ENCODE results near the gene POLDIP3. TPM values are rescaled to one million over a fixed set of nuclear protein-coding genes. Genes with fewer than 3 reads are reported as not detected.
A peak's percentile ranks its signal among the peaks of the same experiment; 100 is the strongest.

The POLDIP3 gene
- total RNA-seq, 1 experiment from 2014 or later = 67.6 TPM

- no peak for TF ChIP-seq POLR2AphosphoS5 (IDR thresholded peaks at IDR 0.05; ENCODE audit: low read depth, low read length)
- no peak for TF ChIP-seq ZFX (IDR thresholded peaks at IDR 0.05)
- TF ChIP-seq, protein P1, sequence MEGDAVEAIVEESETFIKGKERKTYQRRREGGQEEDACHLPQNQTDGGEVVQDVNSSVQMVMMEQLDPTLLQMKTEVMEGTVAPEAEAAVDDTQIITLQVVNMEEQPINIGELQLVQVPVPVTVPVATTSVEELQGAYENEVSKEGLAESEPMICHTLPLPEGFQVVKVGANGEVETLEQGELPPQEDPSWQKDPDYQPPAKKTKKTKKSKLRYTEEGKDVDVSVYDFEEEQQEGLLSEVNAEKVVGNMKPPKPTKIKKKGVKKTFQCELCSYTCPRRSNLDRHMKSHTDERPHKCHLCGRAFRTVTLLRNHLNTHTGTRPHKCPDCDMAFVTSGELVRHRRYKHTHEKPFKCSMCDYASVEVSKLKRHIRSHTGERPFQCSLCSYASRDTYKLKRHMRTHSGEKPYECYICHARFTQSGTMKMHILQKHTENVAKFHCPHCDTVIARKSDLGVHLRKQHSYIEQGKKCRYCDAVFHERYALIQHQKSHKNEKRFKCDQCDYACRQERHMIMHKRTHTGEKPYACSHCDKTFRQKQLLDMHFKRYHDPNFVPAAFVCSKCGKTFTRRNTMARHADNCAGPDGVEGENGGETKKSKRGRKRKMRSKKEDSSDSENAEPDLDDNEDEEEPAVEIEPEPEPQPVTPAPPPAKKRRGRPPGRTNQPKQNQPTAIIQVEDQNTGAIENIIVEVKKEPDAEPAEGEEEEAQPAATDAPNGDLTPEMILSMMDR (IDR thresholded peaks at IDR 0.05 in 2 of 3, conservative IDR thresholded peaks at IDR 0.05 in 1 of 3; ENCODE audit: borderline replicate concordance in 1 of 3, insufficient read depth in 1 of 3, low read depth in 2 of 3, low read length in 2 of 3) = peak in 2 of 3 experiments; percentile 46 to 51; a peak in 4 of 6 replicates
- no peak for TF ChIP-seq SRF (IDR thresholded peaks at IDR 0.05; ENCODE audit: low read depth)
- TF ChIP-seq CEBPB (IDR thresholded peaks at IDR 0.05; ENCODE audit: low read depth) = no peak
- TF ChIP-seq, protein P2, sequence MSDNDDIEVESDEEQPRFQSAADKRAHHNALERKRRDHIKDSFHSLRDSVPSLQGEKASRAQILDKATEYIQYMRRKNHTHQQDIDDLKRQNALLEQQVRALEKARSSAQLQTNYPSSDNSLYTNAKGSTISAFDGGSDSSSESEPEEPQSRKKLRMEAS (IDR thresholded peaks at IDR 0.05) = no peak
- no peak for TF ChIP-seq CBX3 (IDR thresholded peaks at IDR 0.05; ENCODE audit: low read depth)
- Histone ChIP-seq H3K4me2 (ENCODE audit: low read length) (no peak overlapping the region), H3K27me3 (ENCODE audit: insufficient read depth, low read length) (no peaks in the 10 kb centered on the region), H3K4me3 (replicated peaks in 1 of 2; ENCODE audit: low read depth in 1 of 2, low read length in 2 of 2) (no peak overlapping the region), H3K9ac (ENCODE audit: low read length) (no peak overlapping the region), H3K9me2 (ENCODE audit: insufficient read depth) (no peaks in the 10 kb centered on the region), H3K36me3 (ENCODE audit: control insufficient read depth in 1 of 2, insufficient read depth in 2 of 2, low read length in 2 of 2) (peaks cover 16 to 24% of the 10 kb centered on the region in 2 experiments; a peak in 3 of 4 replicates), H3K27ac (ENCODE audit: low read depth, low read length) (no peak overlapping the region), H4K20me1 (ENCODE audit: insufficient read depth) (no peaks in the 10 kb centered on the region), H2AFZ (ENCODE audit: low read depth, low read length, poor library complexity, severe bottlenecking) (no peak overlapping the region), H3K4me1 (ENCODE audit: control insufficient read depth in 1 of 2, insufficient read depth in 2 of 2, low read length in 2 of 2) (peaks cover 14 to 29% of the 10 kb centered on the region in 2 experiments), H3K79me2 (ENCODE audit: insufficient read depth, low read length) (peaks cover 22% of the 10 kb centered on the region), H3K9me3 (ENCODE audit: control insufficient read depth in 1 of 2, insufficient read depth in 1 of 2, low read depth in 1 of 2, low read length in 2 of 2) (no peaks in the 10 kb centered on the region)
- no TSS peak for BruUV-seq (replicated peaks)
- intact Hi-C loops (cut with micrococcal nuclease) = loop anchor here (10.0 kb wide), 1 partner anchor 233 kb away; no protein-coding TSS in a partner anchor
- ATAC-seq = no peak
- ChIA-PET RAD21 (ENCODE audit: low non-redundant PET in 1 of 2, low total read pairs in 2 of 2, uncharacterized antibody in 2 of 2, unreplicated experiment in 2 of 2) (no interaction called here), CTCF (no interaction called here), POLR2A (no interaction called here)
- no peak for DNase-seq (ENCODE audit: low read depth, low spot score)
These were observed 17.4 kb upstream of the POLDIP3 start for GRCh38 chr22:42632096-42632495.
